Uterus (tissue), 2 donors: ENCODE data around the gene SLC25A48.

Experiments
- CTCF ChIP-seq, 4 experiments: fragments of 200-600 bp in 2 of 4; fragments of 450-650 bp in 2 of 4; sonication (generic) in 2 of 4; IDR thresholded peaks; one replicate each; pipeline ENCODE4 v1.5.1; 2016 to 2019; ENCODE audit warnings: antibody characterized with exemption in 4 of 4, mild to moderate bottlenecking in 2 of 4, moderate library complexity in 1 of 4
- POLR2A ChIP-seq, 2 donors: fragments of 450-650 bp; IDR thresholded peaks; one replicate each; pipeline ENCODE4 v1.6.1; 2016; ENCODE audit warnings: antibody characterized with exemption in 2 of 2, mild to moderate bottlenecking in 1 of 2, moderate library complexity in 1 of 2

GRCh38 chr5:135881819-135882218 lies 47.4 kb downstream of the SLC25A48 start:
- no peak for TF ChIP-seq POLR2A (IDR thresholded peaks at IDR 0.05)
- TF ChIP-seq CTCF (IDR thresholded peaks at IDR 0.05): no peak
